ENCODE data around the gene LAMC3.

GRCh38 chr9:131021785-131022184, 12.8 kb downstream of the LAMC3 start:
- no peak for TF ChIP-seq CTCF (IDR thresholded peaks at IDR 0.05)
- TF ChIP-seq POLR2AphosphoS5 (IDR thresholded peaks at IDR 0.05): no peak

All from breast epithelium (tissue), 3 donors.